Measurements from ENCODE around the gene YWHAB. TPM values are rescaled to one million over a fixed set of nuclear protein-coding genes. Genes with fewer than 3 reads are reported as not detected.

Gene YWHAB
- total RNA-seq, 4 donors from 2014 or later = 119 to 184 (median 143) TPM

GRCh38 chr20:44856856-44857448, 28.6 kb upstream of the YWHAB start:
- TF ChIP-seq CTCF (IDR thresholded peaks at IDR 0.05; ENCODE audit: low read depth) = no peak

GRCh38 chr20:44858606-44859360, 26.7 kb upstream of the YWHAB start:
- TF ChIP-seq CTCF (IDR thresholded peaks at IDR 0.05; ENCODE audit: low read depth) = no peak

GRCh38 chr20:44861531-44862006, 23.9 kb upstream of the YWHAB start:
- no peak for TF ChIP-seq CTCF (IDR thresholded peaks at IDR 0.05; ENCODE audit: low read depth)

GRCh38 chr20:44862286-44862685, 23.2 kb upstream of the YWHAB start:
- no peak for TF ChIP-seq CTCF (IDR thresholded peaks at IDR 0.05; ENCODE audit: low read depth)

- TF ChIP-seq CTCF (IDR thresholded peaks at IDR 0.05; ENCODE audit: low read depth) = no peak
These were observed 18.7 kb upstream of the YWHAB start for GRCh38 chr20:44866703-44867335.

- TF ChIP-seq CTCF (IDR thresholded peaks at IDR 0.05; ENCODE audit: low read depth) = no peak
These were observed 16.0 kb upstream of the YWHAB start for GRCh38 chr20:44869471-44869870.

- no peak for TF ChIP-seq CTCF (IDR thresholded peaks at IDR 0.05; ENCODE audit: low read depth)
These were observed 2.1 kb upstream of the YWHAB start for GRCh38 chr20:44883214-44883902.
